Measurements from ENCODE around the gene SUPT7L. TPM values are rescaled to one million over a fixed set of nuclear protein-coding genes. Genes with fewer than 3 reads are reported as not detected.
"Not testable (repeated sequence)": the region's sequence is repeated elsewhere in the genome, so short reads cannot be mapped to it uniquely, and the experiment has no call there.

Gene SUPT7L
- total RNA-seq, 1 donor from 2014 or later: 44.0 TPM

GRCh38 chr2:27687232-27687631, 23.8 kb upstream of the SUPT7L start:
- no peak for DNase-seq (ENCODE audit: low read depth)

- no peak for DNase-seq (ENCODE audit: low read depth)
Measured at GRCh38 chr2:27685577-27685976, 22.2 kb upstream of the SUPT7L start.

DNA sequence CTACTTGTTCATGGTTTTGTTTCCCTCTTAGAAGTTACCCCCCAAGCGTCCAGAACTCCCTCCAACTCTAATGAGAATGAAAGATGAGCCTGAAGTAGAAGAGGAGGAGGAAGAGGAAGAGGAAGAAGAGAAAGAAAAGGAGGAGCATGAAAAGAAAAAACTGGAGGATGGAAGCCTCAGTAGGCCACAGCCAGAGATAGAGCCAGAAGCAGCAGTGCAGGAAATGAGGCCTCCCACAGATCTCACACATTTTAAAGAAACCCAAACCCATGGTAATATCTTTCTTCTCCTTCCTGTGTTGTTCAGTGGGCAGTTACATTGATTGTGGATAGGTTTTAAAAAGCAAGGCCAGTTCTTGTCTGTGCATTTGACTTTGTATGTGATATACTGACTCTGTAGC, 21.6 kb upstream of the SUPT7L start:
- not testable (repeated sequence) for DNase-seq (ENCODE audit: low read depth)

GRCh38 chr2:27683390-27684071, 20.1 kb upstream of the SUPT7L start:
- DNase-seq (ENCODE audit: low read depth): peak; percentile 93

GRCh38 chr2:27682334-27682771, 18.9 kb upstream of the SUPT7L start:
- peak; percentile 84 for DNase-seq (ENCODE audit: low read depth)

DNA sequence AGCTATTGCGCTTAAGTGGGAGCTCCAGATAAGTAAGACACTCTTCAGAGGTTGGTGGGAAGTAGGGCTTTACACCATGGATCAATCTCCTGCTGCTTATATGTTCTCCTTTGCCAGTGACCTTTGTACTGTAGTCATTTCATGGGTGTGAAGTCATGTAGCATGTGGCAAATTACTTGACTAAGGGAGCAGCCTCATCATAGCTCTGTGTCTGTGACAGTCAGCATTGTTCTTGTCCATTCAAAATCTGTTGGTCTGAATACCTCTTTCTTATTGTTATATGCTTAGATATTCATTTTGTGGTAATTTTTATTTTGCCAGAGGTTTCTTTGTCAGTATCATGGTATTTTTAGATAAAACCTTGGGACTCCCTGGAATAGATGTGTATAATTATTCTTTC, 18.4 kb upstream of the SUPT7L start:
- DNase-seq (ENCODE audit: low read depth): peak; percentile 51

DNA sequence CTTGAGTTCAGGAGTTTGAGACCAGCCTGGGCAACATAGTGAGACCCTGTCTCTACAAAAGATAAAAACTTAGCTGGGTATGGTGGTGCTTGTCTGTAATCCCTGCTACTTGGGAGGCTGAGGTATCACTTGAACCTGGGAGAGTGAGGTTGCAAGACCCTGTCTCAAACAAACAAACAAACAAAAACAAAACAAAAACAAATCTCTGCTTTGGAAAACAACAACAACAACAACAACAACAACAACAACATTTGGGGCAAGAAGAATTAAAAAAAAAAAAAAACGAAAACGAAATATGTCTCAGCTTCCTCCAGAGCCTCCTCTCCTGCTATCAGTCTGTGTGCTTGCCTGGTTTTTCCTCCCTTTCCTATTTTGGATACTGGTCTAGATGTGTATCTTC, 17.2 kb upstream of the SUPT7L start:
- DNase-seq (ENCODE audit: low read depth): no peak

- peak; percentile 63 for DNase-seq (ENCODE audit: low read depth)
Measured at GRCh38 chr2:27672723-27673486, 9.5 kb upstream of the SUPT7L start.

GRCh38 chr2:27671235-27671634, 7.8 kb upstream of the SUPT7L start:
- no peak for DNase-seq (ENCODE audit: low read depth)

GRCh38 chr2:27667446-27667845, 4.0 kb upstream of the SUPT7L start:
- DNase-seq (ENCODE audit: low read depth): no peak

DNA sequence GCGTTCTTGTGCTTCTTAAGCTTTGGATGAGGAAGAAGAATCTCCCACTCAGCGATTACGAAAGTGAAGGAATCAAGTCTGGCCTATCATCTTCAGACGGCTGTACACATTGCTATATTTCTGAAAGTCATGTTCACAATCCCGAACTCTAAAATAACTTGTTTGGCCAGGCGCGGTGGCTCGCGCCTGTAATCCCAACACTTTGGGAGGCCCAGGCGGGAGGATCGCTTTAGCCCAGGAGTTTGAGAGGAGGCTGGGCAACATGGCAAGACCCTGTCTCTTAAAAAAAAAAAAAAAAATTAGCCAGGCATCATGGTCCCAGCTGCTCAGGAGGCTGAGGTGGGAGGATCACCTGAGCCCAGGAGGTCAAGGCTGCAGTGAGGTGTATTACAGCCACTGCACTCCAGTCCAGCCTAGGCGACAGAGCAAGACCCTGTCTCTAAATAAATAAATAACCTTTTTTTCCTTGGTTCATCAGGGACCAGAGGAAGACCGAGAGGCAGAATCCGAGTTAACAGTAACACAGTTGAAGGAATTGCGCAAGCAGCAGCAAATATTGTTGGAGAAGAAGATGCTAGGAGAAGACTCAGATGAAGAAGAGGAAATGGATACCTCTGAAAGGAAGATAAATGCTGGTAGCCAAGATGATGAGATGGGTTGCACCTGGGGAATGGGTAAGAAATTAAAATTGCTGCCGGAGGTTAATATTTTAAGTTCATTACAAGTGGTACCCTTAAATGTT, 1.4 kb upstream of the SUPT7L start:
- DNase-seq (ENCODE audit: low read depth): no peak

- no peak for DNase-seq (ENCODE audit: low read depth)
Measured at GRCh38 chr2:27664154-27664574, 750 bp upstream of the SUPT7L start.

- DNase-seq (ENCODE audit: low read depth): no peak
Measured at GRCh38 chr2:27661371-27661770, 2.0 kb downstream of the SUPT7L start.

DNA sequence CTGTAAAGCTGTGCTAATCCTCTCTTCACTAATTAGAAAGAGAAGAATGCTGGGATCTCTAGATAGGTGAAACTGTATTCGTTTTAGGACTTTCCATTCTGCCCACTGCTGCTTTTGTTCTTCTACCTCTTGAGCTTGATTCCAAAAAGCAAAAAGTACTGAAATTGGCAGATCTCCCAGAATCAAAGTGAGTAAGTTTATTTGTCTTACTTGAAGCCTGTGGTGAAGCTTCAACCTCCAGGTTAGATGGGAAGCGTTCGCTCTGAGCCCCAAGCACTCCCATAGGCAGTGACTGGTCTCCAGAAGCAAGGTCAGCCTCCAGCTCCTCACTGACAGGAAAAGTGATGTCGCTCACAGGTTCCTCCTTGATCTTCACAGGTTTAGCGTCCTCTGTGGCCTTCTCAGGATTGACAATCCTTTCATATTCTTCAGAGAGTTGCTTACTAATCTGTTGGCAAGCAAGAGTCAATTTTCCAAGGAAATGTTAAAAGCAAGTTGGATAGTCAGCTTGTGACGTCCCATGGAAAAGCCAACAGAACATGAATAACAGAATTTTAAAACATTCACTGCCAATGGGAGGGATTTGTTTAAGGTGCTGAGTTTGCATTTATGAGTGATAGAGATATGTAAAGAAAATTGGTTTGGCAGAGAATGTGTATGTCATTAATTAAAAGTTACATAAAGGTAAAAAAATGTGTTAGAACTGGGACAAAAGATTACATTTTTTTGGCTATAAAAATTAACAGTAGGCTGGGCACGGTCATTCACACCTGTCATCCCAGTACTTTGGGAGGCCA, 8.1 kb downstream of the SUPT7L start:
- DNase-seq (ENCODE audit: low read depth): peak; percentile 3

DNA sequence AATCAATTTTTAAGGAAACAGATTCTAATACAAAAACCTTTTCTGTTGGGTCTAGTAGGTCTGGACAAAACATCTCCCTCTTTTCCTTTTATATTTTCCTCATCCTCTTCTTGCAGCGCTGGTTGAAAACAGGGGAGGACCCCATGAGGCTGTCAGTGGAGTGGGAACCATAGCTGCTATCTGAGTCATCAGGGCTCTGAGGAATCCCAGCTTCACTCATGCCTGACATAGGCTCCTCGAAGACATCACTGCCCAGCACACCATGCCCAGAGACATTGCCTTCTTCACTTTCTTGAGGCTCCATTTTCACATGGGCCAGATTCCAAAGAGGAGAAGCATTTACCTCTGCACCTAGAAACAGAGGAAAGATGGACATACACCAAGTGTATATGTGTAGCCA, 10.0 kb downstream of the SUPT7L start:
- DNase-seq (ENCODE audit: low read depth): peak; percentile 6

DNA sequence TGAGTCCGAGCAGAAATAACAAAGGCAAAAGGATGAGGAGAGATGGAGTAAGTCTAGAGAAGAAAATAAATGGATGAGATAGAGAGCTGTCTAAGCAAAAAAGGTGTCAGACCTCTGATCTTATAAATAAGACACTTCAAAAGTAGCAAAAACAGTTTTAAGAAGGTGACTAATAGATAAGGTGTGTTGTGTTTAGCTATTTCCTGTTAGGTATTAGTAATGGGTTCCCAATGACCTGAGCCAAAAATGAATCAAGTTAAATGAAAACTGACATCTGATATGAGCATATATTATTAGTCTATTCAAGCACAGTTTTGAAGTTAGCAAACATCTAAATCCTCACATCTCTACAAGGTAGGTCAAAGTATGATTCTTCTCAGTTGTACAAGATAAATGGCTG, 10.6 kb downstream of the SUPT7L start:
- DNase-seq (ENCODE audit: low read depth): no peak

- no peak for DNase-seq (ENCODE audit: low read depth)
Measured at GRCh38 chr2:27652341-27652740, 11.1 kb downstream of the SUPT7L start.

- DNase-seq (ENCODE audit: low read depth): no peak
Measured at GRCh38 chr2:27651056-27651455, 12.4 kb downstream of the SUPT7L start.

DNA sequence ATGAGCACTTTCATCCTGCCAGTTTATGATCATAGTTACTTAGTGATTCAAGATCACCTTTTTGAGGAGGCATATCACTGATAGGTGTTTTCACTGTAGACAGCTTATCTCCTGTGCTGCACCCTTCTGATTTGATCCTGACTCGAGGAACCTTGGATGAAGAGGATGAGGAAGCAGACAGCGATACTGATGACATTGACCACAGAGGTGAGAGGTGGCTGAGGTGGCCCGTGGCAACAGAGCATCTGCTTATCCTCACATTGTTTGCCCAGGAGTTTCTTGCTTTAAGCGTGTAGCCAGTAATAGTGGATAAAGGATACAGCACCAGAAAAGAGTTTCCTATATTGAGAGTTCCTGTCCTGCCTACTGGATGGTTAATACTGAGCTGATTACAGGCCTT, 15.7 kb downstream of the SUPT7L start:
- DNase-seq (ENCODE audit: low read depth): no peak

GRCh38 chr2:27647289-27647688, 16.1 kb downstream of the SUPT7L start:
- no peak for DNase-seq (ENCODE audit: low read depth)

DNA sequence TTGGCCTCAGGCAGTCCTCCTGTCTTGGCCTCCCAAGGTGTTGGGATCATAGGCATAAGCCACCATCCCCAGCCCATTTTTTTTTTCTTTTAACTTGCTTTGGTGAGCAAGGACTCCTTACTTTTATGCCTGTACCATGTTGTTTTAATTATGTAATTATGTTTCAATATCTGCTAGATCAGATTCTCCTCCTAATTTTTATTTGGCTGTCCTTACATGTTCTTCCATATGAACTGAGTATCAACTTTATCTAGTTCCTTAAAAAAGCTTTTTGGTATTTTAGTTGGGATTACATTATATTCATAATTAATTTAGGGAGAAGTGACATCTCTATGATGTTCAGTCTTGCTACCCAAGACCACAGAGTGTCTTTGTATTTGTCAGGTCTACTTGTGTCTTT, 18.2 kb downstream of the SUPT7L start:
- DNase-seq (ENCODE audit: low read depth): no peak

All from myocyte (in vitro differentiated cells).